Fibroblast of pulmonary artery (primary cell): ENCODE data around the gene LENG8.

ENCODE experiments used
- DNase-seq: peaks from one replicate; pipeline ENCODE4 v3.0.0-alpha.2; 2010; ENCODE audit warnings: low read depth
- H3K4me3 ChIP-seq: replicated peaks from 2 replicates; pipeline ENCODE4 v1.5.1; 2011; ENCODE audit warnings: low read depth, mild to moderate bottlenecking, control low read depth, low read length, moderate library complexity
- CTCF ChIP-seq: IDR thresholded peaks from 2 replicates; pipeline ENCODE4 v1.5.1; 2011; ENCODE audit warnings: mild to moderate bottlenecking, control low read depth, low read length, inconsistent platforms; ENCODE audit errors: missing control alignments

The LENG8 gene

GRCh38 chr19:54448774-54449700 is at the start of gene LENG8:
TSS of gene LENG8 (plus strand) at chr19:54449199. CDS start at chr19:54451345, 2,146 bp downstream.
- DNase-seq, result peak; percentile 99
- H3K4me3 ChIP-seq, result peak within 1 kb of the TSS; percentile 99
- TF ChIP-seq CTCF, result no peak

- TF ChIP-seq CTCF, result no peak
- no peak for DNase-seq
- H3K4me3 ChIP-seq, result no peak overlapping the region
Observed at GRCh38 chr19:54400913-54401312, 48.1 kb upstream of the LENG8 start.

- no peak for TF ChIP-seq CTCF
- no peak for DNase-seq
- H3K4me3 ChIP-seq, result no peak overlapping the region
Observed at GRCh38 chr19:54403054-54403453, 45.9 kb upstream of the LENG8 start.

GRCh38 chr19:54405628-54406027 is 43.4 kb upstream of the LENG8 start:
- TF ChIP-seq CTCF, result no peak
- no peak overlapping the region for H3K4me3 ChIP-seq
- no peak for DNase-seq

GRCh38 chr19:54407780-54408179 is 41.2 kb upstream of the LENG8 start:
- no peak for DNase-seq
- no peak for TF ChIP-seq CTCF

GRCh38 chr19:54408456-54409026 is 40.5 kb upstream of the LENG8 start:
- no peak overlapping the region for H3K4me3 ChIP-seq
- DNase-seq, result no peak
- no peak for TF ChIP-seq CTCF

More at GRCh38 chr19:54407780-54408179, 41.2 kb upstream of the LENG8 start:
- H3K4me3 ChIP-seq, result no peak overlapping the region

- no peak overlapping the region for H3K4me3 ChIP-seq
- no peak for TF ChIP-seq CTCF
- no peak for DNase-seq
Observed at GRCh38 chr19:54411033-54411432, 38.0 kb upstream of the LENG8 start.
